Left lung (tissue), 10 donors: ENCODE data around the gene IFI6. TPM values are rescaled to one million over a fixed set of nuclear protein-coding genes. Genes with fewer than 3 reads are reported as not detected.

Experiments
- ATAC-seq: fragments of 200-7000 bp; cut with Tn5 transposase; one replicate; pipeline ENCODE4 v1.9.1; 2020; ENCODE audit warnings: moderate library complexity
- DNase-seq, 4 donors: peaks; one replicate each; pipeline ENCODE4 v3.0.0-alpha.2; 2013 to 2020
- H3K27ac ChIP-seq, 2 donors: fragments of 200-600 bp; sonication (generic) in 1 of 2; one replicate each; pipeline versions ENCODE4 v1.5.0 to v1.8.0; 2020 to 2021
- H3K27me3 ChIP-seq, 2 donors: fragments of 200-600 bp; sonication (generic) in 1 of 2; one replicate each; pipeline versions ENCODE4 v1.5.0 to v1.8.0; 2020 to 2021
- H3K36me3 ChIP-seq, 2 donors: fragments of 200-600 bp; sonication (generic) in 1 of 2; one replicate each; pipeline versions ENCODE4 v1.5.0 to v1.8.0; 2020 to 2021
- H3K4me1 ChIP-seq, 2 donors: fragments of 200-600 bp; one replicate each; pipeline ENCODE4 v1.8.0; 2021
- H3K4me3 ChIP-seq, 2 donors: fragments of 200-600 bp; sonication (generic) in 1 of 2; one replicate each; pipeline versions ENCODE4 v1.5.0 to v1.8.0; 2020 to 2021; ENCODE audit warnings: mild to moderate bottlenecking in 1 of 2
- H3K9me3 ChIP-seq, 2 donors: fragments of 200-600 bp; sonication (generic) in 1 of 2; one replicate each; pipeline versions ENCODE4 v1.5.0 to v1.8.0; 2020 to 2021
- intact Hi-C, 2 donors: fragments of 100-400 bp; cut with DNase I; formaldehyde crosslinking; loops; one replicate each; pipeline versions ENCODE4 v1.11.2 to v1.14.2; 2022
- polyA plus RNA-seq, 6 donors: library from polyadenylated mRNA; unstranded; fragments of 120-200 nt; gene quantifications; one replicate each; pipeline ENCODE4 v1.2.1, GENCODE V29; 2013; ENCODE audit not compliant: insufficient read length in 6 of 6
- total RNA-seq, 2 donors: library from RNA; stranded (reverse); fragmentation: NEBNext Ultra II Directional; extraction: Animal tissue kit (Norgen Biotek cat#: 25700); gene quantifications; one replicate each; pipeline ENCODE4 v1.2.1, GENCODE V29; 2021
- TF ChIP-seq, protein P1 (sequence below), 2 donors: fragments of 200-600 bp; sonication (generic) in 1 of 2; IDR thresholded peaks; one replicate each; pipeline versions ENCODE4 v1.5.0 to v1.8.0; 2021; ENCODE audit warnings: antibody characterized with exemption in 2 of 2
- donor health status: DM: no; HTN: yes; CAD: no.
- donor health status: DM: no; HTN: no; CAD: no.

IFI6 gene
- total and polyA plus RNA-seq, 8 donors: 27.4 to 341 (median 29.5) TPM

DNA sequence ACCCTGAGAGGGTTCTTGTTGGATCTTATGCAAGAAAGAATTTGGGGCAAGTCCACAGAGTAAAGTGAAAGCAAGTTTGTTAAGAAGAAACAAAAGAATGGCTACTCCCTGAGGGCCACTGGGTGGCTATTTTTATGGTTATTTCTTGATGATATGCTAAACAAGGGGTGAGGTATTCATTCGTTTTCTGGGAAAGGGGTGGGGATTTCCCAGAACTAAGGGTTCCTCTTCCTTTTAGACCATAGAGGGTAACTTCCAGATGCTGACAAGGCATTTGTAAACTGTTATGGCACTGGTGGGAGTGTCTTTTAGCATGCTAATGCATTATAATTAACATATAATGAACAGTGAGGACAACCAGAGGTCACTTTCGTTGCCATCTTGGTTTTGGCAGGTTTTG, 18.2 kb upstream of the IFI6 start:
- intact Hi-C loops: no loop called here
- no peak for DNase-seq
- Histone ChIP-seq H3K4me3 (no peak overlapping the region), H3K36me3 (no peaks in the 10 kb centered on the region), H3K27ac (no peak overlapping the region), H3K4me1 (no peaks in the 10 kb centered on the region), H3K9me3 (no peaks in the 10 kb centered on the region), H3K27me3 (no peaks in the 10 kb centered on the region)
- TF ChIP-seq, protein P1, sequence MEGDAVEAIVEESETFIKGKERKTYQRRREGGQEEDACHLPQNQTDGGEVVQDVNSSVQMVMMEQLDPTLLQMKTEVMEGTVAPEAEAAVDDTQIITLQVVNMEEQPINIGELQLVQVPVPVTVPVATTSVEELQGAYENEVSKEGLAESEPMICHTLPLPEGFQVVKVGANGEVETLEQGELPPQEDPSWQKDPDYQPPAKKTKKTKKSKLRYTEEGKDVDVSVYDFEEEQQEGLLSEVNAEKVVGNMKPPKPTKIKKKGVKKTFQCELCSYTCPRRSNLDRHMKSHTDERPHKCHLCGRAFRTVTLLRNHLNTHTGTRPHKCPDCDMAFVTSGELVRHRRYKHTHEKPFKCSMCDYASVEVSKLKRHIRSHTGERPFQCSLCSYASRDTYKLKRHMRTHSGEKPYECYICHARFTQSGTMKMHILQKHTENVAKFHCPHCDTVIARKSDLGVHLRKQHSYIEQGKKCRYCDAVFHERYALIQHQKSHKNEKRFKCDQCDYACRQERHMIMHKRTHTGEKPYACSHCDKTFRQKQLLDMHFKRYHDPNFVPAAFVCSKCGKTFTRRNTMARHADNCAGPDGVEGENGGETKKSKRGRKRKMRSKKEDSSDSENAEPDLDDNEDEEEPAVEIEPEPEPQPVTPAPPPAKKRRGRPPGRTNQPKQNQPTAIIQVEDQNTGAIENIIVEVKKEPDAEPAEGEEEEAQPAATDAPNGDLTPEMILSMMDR (IDR thresholded peaks at IDR 0.05): no peak
- no peak for ATAC-seq

DNA sequence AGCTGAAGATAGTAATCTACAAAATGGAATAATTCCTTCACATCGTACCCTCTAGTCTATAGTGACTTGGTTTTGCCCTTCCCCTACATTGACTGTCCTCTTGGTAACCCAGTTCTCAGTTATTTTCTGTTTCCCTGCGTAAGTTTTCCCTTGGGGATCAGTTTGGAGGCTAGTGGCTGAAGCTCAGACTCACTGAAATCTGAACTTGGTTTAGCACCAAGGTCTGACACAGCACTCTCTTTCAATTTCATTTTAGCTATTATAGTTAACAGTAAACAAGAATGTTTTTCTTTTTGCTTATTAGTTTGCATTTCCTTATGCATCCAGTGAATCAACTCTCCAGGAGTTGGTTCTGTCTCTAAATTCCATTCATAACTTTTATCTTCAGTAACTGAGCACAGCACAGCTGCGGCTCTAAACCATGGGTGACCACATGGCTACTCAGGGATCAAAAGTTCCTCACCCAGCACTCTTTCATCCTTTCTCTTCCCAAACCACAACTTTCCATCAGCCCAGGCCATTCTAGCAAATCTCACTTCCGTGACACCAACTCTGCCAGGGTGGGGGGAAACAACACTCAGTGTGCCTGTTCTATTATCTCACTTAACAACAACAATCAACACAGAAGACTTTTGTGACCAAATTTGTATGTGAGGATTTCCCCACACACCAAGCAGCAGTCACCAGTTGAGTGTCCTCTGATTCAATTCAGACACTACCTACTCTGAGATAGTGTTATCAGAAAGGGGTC, 17.6 kb upstream of the IFI6 start:
- Histone ChIP-seq H3K4me1 (no peaks in the 10 kb centered on the region), H3K27ac (peak overlapping the region in 1 of 2 donors; percentile 3), H3K4me3 (no peak overlapping the region), H3K9me3 (no peaks in the 10 kb centered on the region), H3K27me3 (no peaks in the 10 kb centered on the region), H3K36me3 (no peaks in the 10 kb centered on the region)
- intact Hi-C loops: no loop called here
- ATAC-seq (peak; percentile 37), DNase-seq (no peak)
- TF ChIP-seq, protein P1 (IDR thresholded peaks at IDR 0.05): no peak

DNA sequence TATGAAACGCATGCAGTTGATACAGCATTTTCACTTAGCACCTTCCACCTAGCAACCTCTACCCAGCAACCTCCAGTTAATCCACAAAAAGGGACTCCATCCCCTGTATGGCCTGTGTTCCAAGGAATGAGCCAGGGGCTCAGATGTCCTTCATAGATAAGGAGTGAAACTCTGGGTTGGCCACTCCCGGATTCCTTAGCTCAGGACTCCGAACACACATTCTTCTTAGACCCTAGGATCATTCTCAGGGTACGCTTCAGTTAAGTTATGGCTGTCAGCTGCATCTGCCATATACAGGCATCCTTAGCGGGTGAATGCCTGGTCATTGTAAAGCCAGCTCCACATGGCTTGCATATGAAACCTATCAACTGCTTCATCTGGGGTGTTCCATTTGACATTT, 15.9 kb upstream of the IFI6 start:
- no peaks in the 10 kb centered on the region for H3K27me3 ChIP-seq
- no peaks in the 10 kb centered on the region for H3K4me1 ChIP-seq
- no peak overlapping the region for H3K4me3 ChIP-seq
- no peak overlapping the region for H3K27ac ChIP-seq
- no peak for ATAC-seq
- TF ChIP-seq, protein P1 (IDR thresholded peaks at IDR 0.05): no peak
- DNase-seq: no peak
- intact Hi-C loops: no loop called here
- no peaks in the 10 kb centered on the region for H3K36me3 ChIP-seq
- H3K9me3 ChIP-seq: no peaks in the 10 kb centered on the region

DNA sequence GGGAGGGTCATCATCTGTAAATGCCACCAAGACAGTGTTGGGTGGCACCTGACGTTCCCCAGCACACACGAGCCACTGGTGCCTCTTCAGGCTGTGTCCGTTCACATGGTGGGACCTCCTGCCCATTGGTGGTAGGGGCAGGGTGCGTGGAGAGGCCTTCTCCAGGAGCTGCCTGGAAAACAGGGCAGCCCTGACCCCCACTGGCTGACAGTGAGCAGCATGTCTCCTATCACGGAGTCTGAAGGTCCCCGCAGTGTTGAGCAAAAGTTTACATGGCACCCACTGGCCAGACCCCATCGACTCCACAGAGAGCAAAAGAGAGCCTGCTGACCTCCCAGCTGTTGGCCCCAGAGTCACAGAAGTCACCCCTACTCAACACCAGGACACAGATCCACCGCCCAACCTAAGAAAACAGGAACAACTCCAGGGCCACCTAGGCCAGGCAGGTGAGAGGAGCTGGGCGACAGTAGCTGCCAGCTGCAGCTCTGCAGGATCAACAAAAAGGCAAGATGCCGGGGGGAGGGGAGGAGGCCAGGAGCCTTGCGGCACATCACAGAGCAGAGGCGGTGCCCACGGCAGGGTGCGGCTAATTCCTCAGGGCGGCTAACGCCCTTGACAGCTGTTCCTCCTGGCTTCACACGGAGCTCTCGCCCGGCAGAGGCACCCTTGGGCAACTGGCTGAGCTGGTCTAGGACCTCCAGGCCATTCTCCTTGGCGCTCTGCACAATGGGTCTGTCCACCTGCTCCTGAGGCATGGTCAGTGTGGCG, 14.4 kb upstream of the IFI6 start:
- DNase-seq: peak in 3 of 4 donors; percentile 18 to 66 (median 43)
- H3K9me3 ChIP-seq: peaks cover 0 to 11% of the 10 kb centered on the region in 2 donors
- no peaks in the 10 kb centered on the region for H3K27me3 ChIP-seq
- peak; percentile 85 for ATAC-seq
- intact Hi-C loops: no loop called here
- TF ChIP-seq, protein P1 (IDR thresholded peaks at IDR 0.05): no peak
- no peaks in the 10 kb centered on the region for H3K4me1 ChIP-seq
- no peak overlapping the region for H3K4me3 ChIP-seq
- H3K27ac ChIP-seq: no peak overlapping the region
- H3K36me3 ChIP-seq: no peaks in the 10 kb centered on the region

DNA sequence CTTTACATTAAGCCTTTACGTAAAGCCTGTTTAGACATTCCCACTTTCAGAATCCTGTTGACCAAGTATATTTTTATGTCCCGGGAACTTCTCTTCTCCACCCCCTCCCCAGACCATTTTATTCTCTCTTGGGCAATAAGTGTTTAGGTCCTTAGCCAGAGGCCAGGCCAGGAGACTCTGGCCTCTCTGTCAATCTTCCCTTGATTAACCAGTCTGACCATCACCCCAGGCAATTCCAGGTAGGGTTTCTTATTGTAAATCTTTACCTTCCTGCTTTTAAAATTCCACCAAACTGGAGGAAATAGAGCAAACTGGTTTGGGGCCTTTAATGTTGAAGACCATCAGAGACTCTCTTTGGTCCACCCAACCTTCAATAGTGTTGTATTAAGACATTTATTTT, 12.2 kb upstream of the IFI6 start:
- Histone ChIP-seq H3K9me3 (peaks cover 0 to 28% of the 10 kb centered on the region in 2 donors), H3K36me3 (no peaks in the 10 kb centered on the region), H3K27me3 (no peaks in the 10 kb centered on the region), H3K4me3 (no peak overlapping the region), H3K27ac (no peak overlapping the region), H3K4me1 (no peaks in the 10 kb centered on the region)
- no peak for DNase-seq
- TF ChIP-seq, protein P1 (IDR thresholded peaks at IDR 0.05): no peak
- no peak for ATAC-seq
- intact Hi-C loops: no loop called here
